ENCODE measurements around the gene PEPD. TPM values are rescaled to one million over a fixed set of nuclear protein-coding genes. Genes with fewer than 3 reads are reported as not detected.

PEPD gene
- total and polyA plus RNA-seq, 10 of the 15 experiments (the other 5 are each of a cell fraction or from before 2014, with no cell fraction given): 1.4 to 52.0 (median 20.2) TPM

DNA sequence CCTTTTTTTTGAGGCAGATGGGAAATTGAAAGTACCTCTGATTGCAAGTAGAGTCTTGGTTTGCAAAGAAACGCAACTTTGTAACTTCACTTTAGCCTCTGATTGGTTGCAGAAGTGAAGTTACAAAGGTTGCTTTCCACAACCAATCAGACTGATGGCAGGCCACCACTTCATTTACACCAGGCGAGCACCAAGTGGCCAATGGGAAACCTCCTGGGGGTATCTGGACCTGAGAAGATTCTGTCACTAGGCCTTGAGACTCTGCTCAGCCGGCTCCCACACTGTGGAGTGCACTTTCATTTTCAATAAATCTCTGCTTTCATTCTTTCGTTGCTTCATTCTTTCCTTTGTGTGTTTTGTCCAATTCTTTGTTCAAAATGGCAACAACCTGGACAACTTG is 19.1 kb downstream of the PEPD start:
- ChIA-PET RAD21 (ENCODE audit: unreplicated experiment) (no interaction called here), POLR2A (no interaction called here)

More for the DNA sequence above, 19.1 kb downstream of the PEPD start:
- Histone ChIP-seq H2AFZ (ENCODE audit: control insufficient read depth, low read depth, low read length) (no peak overlapping the region), H4K20me1 (ENCODE audit: control insufficient read depth, insufficient read depth) (no peaks in the 10 kb centered on the region), H3K27ac (ENCODE audit: control insufficient read depth, insufficient read depth) (no peak overlapping the region), H3K4me1 (ENCODE audit: control insufficient read depth, insufficient read depth, low read length) (no peaks in the 10 kb centered on the region), H3K9me3 (replicated peaks; ENCODE audit: control insufficient read depth, insufficient read depth, low read length) (no peaks in the 10 kb centered on the region), H3K4me2 (ENCODE audit: control insufficient read depth, insufficient read depth) (no peak overlapping the region), H3K9ac (ENCODE audit: control insufficient read depth, insufficient read depth, low read length) (no peak overlapping the region), H3K4me3 (no peak overlapping the region), H3K36me3 (ENCODE audit: control insufficient read depth in 2 of 2, insufficient read depth in 2 of 2, low read length in 1 of 2) (no peaks in the 10 kb centered on the region; a peak in 1 of 4 replicates), H3K79me2 (ENCODE audit: control insufficient read depth, insufficient read depth, low read length) (no peaks in the 10 kb centered on the region), H3K27me3 (replicated peaks in 1 of 2; ENCODE audit: control insufficient read depth in 2 of 2, insufficient read depth in 2 of 2, low read length in 1 of 2) (no peaks in the 10 kb centered on the region)
- WGBS (ENCODE audit: insufficient coverage, insufficient replicate concordance, low lambda C conversion rate, missing lambda C conversion rate): 48% methylated on average over 4 of the region's 4 CpGs
- intact Hi-C loops (cut with micrococcal nuclease; ENCODE audit: unreplicated experiment) (no loop called here), in situ Hi-C loops (cut with MboI) (no loop called here)
- FAIRE-seq (no peak), ATAC-seq (no peak), DNase-seq (ENCODE audit: low read depth, low spot score) (no peak)
- CTCF ChIA-PET: no interaction called here
- no TSS peak for BruUV-seq (replicated peaks)
- TF ChIP-seq NR2C1 (IDR thresholded peaks at IDR 0.05) (no peak), SMAD1 (IDR thresholded peaks at IDR 0.05; ENCODE audit: low read depth, partially characterized antibody) (no peak), NFYA (IDR thresholded peaks at IDR 0.05; ENCODE audit: borderline replicate concordance, low read depth, low read length) (no peak), FOS (IDR thresholded peaks at IDR 0.05; ENCODE audit: borderline replicate concordance, extremely low read depth, insufficient read length) (no peak), KDM1A (IDR thresholded peaks at IDR 0.05; ENCODE audit: borderline replicate concordance) (no peak), IKZF1 (conservative IDR thresholded peaks at IDR 0.05) (no peak)
- TF ChIP-seq, protein P1, sequence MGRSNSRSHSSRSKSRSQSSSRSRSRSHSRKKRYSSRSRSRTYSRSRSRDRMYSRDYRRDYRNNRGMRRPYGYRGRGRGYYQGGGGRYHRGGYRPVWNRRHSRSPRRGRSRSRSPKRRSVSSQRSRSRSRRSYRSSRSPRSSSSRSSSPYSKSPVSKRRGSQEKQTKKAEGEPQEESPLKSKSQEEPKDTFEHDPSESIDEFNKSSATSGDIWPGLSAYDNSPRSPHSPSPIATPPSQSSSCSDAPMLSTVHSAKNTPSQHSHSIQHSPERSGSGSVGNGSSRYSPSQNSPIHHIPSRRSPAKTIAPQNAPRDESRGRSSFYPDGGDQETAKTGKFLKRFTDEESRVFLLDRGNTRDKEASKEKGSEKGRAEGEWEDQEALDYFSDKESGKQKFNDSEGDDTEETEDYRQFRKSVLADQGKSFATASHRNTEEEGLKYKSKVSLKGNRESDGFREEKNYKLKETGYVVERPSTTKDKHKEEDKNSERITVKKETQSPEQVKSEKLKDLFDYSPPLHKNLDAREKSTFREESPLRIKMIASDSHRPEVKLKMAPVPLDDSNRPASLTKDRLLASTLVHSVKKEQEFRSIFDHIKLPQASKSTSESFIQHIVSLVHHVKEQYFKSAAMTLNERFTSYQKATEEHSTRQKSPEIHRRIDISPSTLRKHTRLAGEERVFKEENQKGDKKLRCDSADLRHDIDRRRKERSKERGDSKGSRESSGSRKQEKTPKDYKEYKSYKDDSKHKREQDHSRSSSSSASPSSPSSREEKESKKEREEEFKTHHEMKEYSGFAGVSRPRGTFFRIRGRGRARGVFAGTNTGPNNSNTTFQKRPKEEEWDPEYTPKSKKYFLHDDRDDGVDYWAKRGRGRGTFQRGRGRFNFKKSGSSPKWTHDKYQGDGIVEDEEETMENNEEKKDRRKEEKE (IDR thresholded peaks at IDR 0.05): no peak
- TF ChIP-seq, protein P2, sequence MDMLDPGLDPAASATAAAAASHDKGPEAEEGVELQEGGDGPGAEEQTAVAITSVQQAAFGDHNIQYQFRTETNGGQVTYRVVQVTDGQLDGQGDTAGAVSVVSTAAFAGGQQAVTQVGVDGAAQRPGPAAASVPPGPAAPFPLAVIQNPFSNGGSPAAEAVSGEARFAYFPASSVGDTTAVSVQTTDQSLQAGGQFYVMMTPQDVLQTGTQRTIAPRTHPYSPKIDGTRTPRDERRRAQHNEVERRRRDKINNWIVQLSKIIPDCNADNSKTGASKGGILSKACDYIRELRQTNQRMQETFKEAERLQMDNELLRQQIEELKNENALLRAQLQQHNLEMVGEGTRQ (IDR thresholded peaks at IDR 0.05; ENCODE audit: borderline replicate concordance, low read depth, low read length): no peak
- SMC1A ChIA-PET (ENCODE audit: uncharacterized antibody, unreplicated experiment): no interaction called here
